PC-9 (cell line): Measurements from ENCODE around the gene ANKEF1.

Source experiments
- EZH2 ChIP-seq: fragments of 200-600 bp; sonication (generic); IDR thresholded peaks from 2 replicates; pipeline ENCODE4 v1.8.0; 2017; ENCODE audit warnings: antibody characterized with exemption, low read depth
- TF ChIP-seq, protein P1 (sequence below): fragments of 200-600 bp; sonication (generic); conservative IDR thresholded peaks from 2 replicates; pipeline ENCODE4 v1.6.1; 2017; ENCODE audit warnings: mixed run types, antibody characterized with exemption, mild to moderate bottlenecking, moderate library complexity

DNA sequence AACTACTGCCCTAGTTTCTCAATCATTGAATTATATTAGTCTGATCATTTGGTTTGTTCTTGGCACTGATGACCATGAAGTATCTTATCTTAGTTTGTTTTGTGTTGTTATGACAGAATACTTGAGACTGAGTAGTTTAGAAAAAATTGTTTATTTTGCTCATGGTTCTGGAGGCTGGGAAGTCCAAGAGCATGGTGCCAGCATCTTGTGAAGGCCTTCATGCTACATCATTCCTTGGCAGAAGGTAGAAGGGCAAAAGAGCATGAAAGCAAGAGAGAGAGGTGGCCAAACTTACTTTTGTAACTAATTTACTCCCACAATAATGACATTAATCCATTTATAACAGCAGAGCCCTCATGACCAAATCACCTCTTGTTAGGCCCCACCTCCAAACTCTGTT, 40.1 kb upstream of the ANKEF1 start:
- TF ChIP-seq, protein P1, sequence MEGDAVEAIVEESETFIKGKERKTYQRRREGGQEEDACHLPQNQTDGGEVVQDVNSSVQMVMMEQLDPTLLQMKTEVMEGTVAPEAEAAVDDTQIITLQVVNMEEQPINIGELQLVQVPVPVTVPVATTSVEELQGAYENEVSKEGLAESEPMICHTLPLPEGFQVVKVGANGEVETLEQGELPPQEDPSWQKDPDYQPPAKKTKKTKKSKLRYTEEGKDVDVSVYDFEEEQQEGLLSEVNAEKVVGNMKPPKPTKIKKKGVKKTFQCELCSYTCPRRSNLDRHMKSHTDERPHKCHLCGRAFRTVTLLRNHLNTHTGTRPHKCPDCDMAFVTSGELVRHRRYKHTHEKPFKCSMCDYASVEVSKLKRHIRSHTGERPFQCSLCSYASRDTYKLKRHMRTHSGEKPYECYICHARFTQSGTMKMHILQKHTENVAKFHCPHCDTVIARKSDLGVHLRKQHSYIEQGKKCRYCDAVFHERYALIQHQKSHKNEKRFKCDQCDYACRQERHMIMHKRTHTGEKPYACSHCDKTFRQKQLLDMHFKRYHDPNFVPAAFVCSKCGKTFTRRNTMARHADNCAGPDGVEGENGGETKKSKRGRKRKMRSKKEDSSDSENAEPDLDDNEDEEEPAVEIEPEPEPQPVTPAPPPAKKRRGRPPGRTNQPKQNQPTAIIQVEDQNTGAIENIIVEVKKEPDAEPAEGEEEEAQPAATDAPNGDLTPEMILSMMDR: no peak
- TF ChIP-seq EZH2: no peak
